ENCODE data around the gene PLEKHM1.
"Not testable (repeated sequence)": the region's sequence is repeated elsewhere in the genome, so short reads cannot be mapped to it uniquely, and the experiment has no call there.

PLEKHM1 gene

GRCh38 chr17:45490615-45491433, at the start of gene PLEKHM1:
PLEKHM1 (minus strand) TSS chr17:45490721; CDS start chr17:45482484, 8,237 bp downstream.
- peak; percentile 88 to 91 for DNase-seq
- TF ChIP-seq POLR2A (IDR thresholded peaks at IDR 0.05; ENCODE audit: low read length) = peak; percentile 75

- not testable (repeated sequence) for DNase-seq
Observed at GRCh38 chr17:45538168-45538567, 47.6 kb upstream of the PLEKHM1 start.

DNA sequence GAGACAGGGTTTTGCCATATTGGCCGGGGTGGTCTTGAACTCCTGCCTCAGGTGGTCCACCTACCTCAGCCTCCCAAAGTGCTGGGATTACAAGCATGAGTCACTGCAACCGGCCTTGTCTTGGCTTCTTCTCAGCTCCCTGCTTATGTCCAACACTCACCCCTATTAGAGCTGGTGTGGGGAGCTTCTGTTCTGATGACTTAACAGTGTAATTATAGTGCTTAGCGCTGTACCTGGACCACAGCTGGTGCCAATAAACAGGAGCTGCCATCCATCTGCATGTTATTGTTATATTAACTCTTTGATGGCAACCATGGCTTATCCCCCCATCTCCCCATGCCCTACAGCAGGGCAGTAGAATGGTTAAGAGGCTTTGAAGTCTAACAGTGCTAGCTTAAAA, 15.6 kb upstream of the PLEKHM1 start:
- DNase-seq = not testable (repeated sequence)

DNA sequence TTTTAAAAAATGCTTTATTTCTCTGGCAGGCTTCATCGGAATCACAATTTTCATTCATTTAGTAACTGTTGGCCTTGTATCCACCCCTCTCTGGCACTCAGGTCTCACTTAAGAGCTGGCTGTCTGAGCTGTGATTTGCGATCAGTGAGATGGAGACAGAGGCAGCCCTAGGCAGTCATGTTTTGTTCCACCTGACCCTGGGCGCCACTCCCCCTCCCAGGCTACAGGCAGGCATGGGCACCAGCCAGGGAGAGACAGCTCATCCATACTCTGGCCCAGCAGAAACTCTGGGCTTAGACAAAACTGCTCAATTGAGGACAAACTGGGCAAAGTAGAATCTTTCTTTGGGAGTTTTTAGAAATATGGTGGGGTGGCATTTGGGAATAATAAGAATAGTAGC, 14.7 kb upstream of the PLEKHM1 start:
- DNase-seq = not testable (repeated sequence)

- not testable (repeated sequence) for DNase-seq
Observed at GRCh38 chr17:45501092-45501707, 10.7 kb upstream of the PLEKHM1 start.

DNA sequence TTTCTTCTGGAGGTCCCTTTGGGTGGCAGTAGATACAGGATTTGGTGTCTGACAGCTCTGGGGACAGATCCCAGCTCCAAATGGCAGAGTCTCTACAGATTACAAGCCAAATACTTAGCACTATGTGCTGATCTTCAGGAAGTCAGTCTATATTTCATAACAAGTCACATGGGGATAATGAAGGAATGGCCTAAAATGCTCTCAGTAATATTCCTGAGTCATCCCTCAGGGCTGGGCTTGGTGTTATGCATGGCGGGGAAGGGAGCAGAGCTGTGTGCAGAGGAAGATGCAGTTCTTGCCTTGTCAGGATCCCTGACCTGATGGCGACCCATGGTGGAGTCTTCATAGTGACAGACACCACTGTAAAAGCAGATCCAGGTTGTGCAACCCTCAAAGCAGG, 10.0 kb upstream of the PLEKHM1 start:
- DNase-seq = peak; percentile 25 to 32

GRCh38 chr17:45499208-45499607, 8.7 kb upstream of the PLEKHM1 start:
- DNase-seq = peak; percentile 13 to 61

DNA sequence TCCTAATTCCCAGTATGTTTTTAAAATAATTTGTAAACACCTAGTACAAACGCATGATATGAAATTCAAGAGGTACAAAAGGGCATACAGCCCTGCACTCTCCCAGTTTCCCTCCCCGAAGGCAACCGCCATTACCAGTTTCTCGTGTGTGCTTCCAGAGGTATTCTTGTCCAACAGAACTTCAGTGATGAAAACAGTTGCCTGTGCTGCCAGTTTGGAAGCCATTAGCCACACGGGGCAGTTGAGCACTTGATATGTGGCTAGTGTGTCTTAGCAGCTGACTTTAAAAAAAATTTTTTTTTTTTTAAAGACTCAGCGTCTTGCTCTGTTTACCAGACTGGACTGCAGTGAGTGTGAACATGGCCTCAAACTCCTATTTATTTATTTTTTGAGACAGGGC, 7.9 kb upstream of the PLEKHM1 start:
- not testable (repeated sequence) for DNase-seq

- DNase-seq = not testable (repeated sequence)
Observed at GRCh38 chr17:45497449-45497848, 6.9 kb upstream of the PLEKHM1 start.

DNA sequence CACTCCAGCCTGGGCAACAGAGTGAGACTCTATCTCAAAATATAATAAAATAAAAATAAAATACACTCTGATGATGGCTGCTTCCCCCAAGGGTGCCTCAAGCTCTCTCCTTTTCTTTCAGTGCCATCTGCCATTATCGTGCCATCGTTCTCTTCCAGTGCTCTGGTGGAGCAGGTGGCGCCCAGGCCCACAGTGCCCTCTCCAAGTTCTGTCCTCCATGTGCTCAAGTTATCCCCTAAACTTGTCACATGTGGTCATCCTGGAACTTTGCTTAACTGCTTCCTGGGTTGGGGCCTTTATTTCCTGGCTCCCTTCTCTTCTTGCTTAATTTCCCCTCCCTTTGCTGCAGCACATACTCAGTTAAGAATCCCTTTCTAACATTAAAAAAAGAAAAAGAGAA, 6.0 kb upstream of the PLEKHM1 start:
- DNase-seq = not testable (repeated sequence)

GRCh38 chr17:45494556-45494955, 4.0 kb upstream of the PLEKHM1 start:
- DNase-seq = not testable (repeated sequence)

GRCh38 chr17:45492156-45492555, 1.6 kb upstream of the PLEKHM1 start:
- DNase-seq = not testable (repeated sequence)

DNA sequence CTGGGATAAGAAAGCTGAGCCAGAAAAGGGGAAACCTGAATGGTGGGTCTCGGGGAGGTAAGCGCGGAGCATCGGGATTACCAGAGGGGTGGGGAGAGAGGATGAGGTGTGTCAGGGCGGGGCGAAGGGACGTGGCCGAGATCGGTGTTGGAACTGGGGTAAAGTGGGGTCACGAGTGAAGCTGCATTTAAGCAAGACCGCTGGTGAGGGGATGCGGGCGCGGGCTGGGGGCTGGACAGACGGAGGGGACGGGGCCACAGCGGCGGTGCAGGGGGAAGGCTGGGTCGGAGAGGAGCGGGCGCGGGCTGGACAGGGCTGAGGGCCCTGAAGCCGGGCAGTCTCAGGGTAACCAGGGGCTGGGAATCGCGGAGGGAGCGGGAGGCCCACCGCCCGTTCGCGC, 323 bp downstream of the PLEKHM1 start:
- DNase-seq = peak; percentile 47 to 69

DNA sequence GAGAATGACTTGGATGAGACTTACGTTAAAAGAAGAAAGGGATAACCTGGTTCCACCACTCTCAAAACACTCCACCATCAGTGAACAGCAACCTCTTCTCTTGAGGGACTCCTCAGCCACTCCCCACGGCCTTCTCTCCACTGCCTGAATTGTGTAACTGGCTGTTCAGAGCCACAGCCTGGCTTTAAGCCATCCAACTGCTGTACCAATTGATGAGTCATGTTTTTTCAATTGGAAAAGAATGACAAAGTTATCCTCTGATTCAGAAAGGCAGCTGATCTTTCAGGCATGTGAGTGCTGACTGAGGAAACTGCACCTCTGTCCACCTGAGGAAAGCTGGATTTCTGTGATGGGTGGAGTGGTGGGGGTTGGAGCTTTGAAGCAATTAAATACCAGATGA, 2.8 kb downstream of the PLEKHM1 start:
- peak; percentile 79 to 88 for DNase-seq

DNA sequence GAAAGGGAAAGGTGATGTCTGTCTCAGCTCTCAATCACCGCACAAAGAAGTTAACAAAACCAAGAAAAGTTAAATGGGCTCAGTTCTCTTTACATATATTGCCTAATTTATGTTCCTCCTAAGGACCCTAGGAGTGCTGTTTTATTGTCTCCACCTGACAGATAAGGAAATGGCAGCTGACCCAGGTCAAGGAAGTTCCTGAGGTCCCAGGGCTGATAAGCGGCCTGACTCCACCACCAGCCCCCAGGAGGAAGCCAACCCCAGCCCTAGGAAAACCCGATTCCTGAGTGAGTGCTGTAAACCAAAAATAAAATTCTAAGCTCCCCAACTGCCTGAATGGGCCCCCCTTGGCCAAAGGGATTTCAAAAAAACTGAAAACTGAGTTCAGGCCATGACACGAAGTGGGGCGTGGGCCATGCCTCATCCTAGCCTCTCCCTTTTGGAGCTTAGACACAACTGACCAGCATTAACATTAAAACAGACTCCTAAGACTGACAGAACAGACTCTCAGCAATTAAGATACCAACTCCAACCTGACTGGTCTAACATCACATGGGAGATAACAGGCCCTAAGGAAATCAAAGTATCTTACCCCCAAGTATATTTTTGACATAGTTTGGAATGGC, 6.8 kb downstream of the PLEKHM1 start:
- DNase-seq = not testable (repeated sequence)

GRCh38 chr17:45483177-45483576, 7.3 kb downstream of the PLEKHM1 start:
- not testable (repeated sequence) for DNase-seq

DNA sequence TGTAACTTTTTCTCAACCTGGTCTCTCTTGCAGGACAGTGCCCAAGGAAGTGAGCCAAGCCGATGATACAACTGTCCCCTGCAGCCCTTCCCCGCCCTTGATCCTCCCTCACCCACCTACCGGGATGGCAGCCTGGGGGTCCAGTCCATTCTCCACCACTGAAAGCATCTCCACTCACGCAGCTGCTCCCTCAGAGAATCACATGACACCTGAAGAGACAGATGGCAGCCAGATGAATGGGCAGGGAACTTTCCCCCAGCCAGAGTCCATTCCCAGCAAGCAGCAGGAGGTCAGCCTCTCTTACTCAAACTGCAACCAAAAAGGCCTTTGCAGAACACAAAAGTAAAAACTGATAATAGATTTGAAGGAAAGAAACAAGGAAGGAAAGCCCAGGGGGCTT, 8.2 kb downstream of the PLEKHM1 start:
- DNase-seq = not testable (repeated sequence)

DNA sequence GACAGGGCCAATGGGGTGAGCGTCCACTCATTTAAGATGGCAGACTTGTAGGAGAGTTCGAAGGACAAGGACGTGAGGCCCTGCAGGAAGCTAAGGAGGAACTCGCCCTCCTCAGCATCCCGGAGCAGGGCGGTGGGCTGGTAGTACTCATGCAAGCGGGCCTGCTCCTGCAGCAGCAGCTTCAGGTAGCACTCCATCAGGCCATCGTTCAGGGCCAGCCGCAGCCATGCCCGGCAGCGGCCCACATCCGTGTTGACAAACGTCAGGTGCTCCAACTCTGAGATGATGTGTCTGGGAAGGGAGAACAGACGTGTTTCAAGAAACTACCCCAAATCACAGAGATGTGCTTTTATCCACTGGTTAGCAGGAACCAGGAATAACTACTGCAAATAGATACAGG, 15.1 kb downstream of the PLEKHM1 start:
- not testable (repeated sequence) for DNase-seq

DNA sequence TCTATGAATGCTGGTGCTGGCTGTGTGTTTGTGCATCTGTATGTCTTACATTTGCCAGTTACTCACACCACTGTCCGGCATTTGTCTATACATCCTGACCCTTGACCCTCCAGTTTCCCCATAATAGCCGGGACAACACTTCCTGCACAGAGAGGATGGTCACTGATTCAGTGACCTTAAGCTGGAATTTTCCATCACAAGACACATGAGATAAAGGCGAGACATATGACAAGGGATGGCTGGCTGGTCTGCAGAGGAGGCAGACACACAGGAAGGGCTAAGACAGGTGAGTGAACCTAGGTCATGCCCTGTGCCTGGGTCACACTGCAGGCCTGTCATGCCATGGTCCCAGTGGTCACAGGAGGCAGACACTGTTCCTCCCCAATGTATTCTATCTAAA, 18.3 kb downstream of the PLEKHM1 start:
- DNase-seq = not testable (repeated sequence)

DNA sequence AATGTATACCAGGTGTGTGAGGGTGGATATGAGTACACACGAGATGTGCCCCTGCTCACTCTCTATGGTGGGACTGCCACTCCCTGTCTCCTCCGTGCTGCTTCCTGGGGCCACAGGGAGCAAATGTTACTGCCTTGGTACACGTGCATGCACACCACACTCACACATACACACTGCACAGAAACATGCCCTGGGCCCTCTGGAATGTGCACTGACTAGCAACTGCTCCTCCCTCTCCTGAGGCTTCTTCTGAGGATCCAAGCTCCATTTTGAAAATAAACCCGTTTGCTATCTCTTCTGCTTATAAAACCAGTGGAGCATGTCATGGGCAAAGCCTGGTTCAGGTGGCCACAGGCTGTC, 21.3 kb downstream of the PLEKHM1 start:
- DNase-seq = not testable (repeated sequence)

GRCh38 chr17:45468293-45469203, 22.0 kb downstream of the PLEKHM1 start:
- not testable (repeated sequence) for DNase-seq
